HPDE6-E6E7 (cell line): ENCODE measurements around the gene DCST1.

Experiments used
- DNase-seq: peaks from one replicate; pipeline ENCODE4 v3.0.0; 2011; ENCODE audit warnings: missing footprints; ENCODE audit errors: extremely low spot score

Gene DCST1

GRCh38 chr1:155075535-155075934 is 41.9 kb downstream of the DCST1 start:
- DNase-seq, result no peak

GRCh38 chr1:155076371-155076770 is 42.7 kb downstream of the DCST1 start:
- DNase-seq, result no peak

DNA sequence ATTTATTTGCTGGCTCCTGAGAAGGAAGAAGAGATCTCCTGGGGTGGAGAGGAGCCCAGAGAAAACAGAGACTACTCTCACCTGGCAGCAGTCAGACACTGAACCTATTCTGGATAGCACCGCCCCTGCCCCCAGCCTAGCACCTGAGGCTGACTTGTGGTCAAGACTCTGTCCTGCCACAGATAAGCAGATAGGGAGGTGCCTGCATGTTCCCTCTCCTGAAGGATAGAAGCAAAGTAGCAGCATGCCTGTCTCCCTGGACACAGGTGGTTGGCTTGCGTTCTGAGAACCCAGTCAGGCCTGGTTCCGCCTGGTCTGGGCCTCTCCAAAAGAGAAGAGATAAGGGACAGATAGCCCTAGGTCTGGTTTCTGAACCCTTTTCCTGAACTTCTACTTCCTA is 43.7 kb downstream of the DCST1 start:
- no peak for DNase-seq

- no peak for DNase-seq
These were observed 44.3 kb downstream of the DCST1 start for GRCh38 chr1:155077758-155078445.

DNA sequence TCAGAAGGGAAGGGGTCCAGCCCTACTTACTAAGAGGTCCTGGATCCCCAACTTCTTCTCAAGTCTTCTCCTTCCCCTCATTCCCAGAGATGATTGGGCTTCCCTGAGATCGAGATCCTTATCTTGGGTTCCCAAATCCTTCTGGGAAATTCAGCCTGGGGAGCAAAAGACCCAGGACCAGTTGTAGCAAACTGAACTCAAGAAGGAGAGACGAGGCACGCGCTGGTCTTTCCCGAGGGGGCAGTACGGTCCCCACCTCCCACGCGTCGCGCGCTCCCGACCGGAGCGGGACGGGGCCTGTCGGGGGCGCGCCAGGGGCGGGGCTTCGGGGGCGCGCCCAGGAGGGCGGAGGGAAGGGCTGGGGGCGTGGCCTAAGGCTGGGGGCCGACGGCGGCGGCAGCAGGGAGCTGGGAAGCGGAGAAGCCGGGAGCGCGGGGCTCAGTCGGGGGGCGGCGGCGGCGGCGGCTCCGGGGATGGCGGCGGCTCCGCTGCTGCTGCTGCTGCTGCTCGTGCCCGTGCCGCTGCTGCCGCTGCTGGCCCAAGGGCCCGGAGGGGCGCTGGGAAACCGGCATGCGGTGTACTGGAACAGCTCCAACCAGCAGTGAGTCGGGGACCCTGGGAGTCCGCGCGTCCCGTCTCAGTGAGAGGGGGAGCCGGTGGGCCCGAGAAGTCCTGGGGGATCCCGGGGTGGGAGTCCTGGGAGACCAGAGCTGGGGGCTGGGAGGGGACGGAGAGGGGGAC is 45.0 kb downstream of the DCST1 start, which contains the start of gene EFNA3:
Gene EFNA3, plus strand, starts transcription at position 369 of the 741 bp plus-strand sequence. Its CDS starts 105 bp downstream, at position 474.
- peak; percentile 72 for DNase-seq

- no peak for DNase-seq
These were observed 45.5 kb downstream of the DCST1 start for GRCh38 chr1:155079210-155079486.

GRCh38 chr1:155079487-155080311 is 46.1 kb downstream of the DCST1 start:
- DNase-seq, result no peak

DNA sequence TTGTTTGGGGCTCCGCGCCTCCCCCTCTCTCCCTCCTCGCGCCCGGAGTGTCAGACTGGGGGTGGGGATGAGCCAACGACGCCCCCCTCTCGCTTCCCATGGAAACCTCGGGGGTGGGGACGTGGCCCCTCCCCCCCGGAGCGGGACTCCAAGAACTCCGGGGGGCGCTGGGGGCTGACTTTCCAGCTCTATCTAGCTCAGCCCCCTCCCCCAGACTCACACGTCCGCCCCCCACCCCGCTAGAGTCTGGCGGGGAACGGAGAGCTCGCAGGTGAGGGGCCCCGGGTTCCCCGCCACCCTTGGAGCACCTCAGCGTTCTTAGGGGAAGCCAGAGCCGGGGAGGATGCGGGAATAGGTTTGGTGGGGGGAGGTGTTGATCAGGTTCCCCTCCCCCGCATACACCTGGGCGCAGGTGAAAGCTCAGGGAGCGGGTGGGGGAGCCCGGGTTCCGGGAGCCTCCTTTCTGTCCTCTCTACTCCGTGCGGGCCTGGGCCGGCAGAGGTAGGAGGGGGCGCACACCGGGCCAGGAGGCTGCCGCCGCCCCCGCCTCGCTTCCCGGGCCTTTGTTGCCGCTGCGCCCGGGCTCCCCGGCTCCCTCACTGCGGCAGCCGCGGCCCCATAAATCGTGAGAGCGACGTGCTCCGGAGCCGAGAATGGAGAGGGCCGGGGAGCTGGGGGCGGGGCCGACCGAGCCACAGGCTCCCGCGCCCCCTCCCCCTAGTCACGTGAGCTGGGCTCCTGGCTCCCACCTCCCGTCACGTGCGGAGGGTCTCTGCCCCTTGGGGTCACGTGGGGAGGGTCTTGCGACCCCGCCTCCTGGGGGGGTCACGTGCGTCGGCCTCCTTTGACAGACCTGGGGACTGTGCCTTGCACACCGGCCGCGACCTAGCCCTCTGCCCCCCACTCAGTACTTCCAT is 46.9 kb downstream of the DCST1 start:
- no peak for DNase-seq

- DNase-seq, result no peak
These were observed 48.1 kb downstream of the DCST1 start for GRCh38 chr1:155081472-155082300.

- DNase-seq, result no peak
These were observed 48.9 kb downstream of the DCST1 start for GRCh38 chr1:155082301-155083051.

- no peak for DNase-seq
These were observed 49.5 kb downstream of the DCST1 start for GRCh38 chr1:155083052-155083541.

- no peak for DNase-seq
These were observed 50.5 kb downstream of the DCST1 start for GRCh38 chr1:155083865-155084721.

GRCh38 chr1:155084722-155085503 is 51.3 kb downstream of the DCST1 start:
- DNase-seq, result peak; percentile 88

DNA sequence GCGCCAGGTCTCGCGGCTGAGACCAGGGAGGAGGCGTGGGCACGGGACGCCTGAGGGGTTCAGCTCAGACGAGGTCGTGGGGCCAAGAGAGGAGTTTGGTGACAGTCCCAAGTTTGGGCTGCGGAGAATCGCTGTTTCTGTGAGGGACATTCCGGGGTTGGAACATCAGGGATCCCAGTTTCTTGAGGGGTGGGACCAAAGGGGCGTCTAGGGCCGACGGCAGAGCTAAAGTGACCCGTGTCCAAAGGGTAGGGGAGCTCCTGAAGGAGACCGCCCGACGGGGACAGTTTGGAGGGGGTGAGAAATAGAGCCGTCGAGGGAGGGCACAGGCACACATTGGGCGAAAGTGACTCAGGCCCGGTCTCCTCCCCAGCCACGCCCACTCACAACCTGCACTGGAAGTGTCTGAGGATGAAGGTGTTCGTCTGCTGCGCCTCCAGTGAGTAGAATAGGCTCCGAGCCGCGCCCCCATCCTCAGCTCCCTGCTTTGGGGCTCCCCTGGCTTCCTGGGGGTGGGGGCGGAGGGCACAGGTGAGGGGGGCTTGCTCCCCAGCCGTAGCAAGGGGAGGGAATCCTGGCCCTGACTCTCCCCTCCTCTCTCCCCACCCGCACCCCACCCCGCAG is 52.0 kb downstream of the DCST1 start:
- DNase-seq, result peak; percentile 68

DNA sequence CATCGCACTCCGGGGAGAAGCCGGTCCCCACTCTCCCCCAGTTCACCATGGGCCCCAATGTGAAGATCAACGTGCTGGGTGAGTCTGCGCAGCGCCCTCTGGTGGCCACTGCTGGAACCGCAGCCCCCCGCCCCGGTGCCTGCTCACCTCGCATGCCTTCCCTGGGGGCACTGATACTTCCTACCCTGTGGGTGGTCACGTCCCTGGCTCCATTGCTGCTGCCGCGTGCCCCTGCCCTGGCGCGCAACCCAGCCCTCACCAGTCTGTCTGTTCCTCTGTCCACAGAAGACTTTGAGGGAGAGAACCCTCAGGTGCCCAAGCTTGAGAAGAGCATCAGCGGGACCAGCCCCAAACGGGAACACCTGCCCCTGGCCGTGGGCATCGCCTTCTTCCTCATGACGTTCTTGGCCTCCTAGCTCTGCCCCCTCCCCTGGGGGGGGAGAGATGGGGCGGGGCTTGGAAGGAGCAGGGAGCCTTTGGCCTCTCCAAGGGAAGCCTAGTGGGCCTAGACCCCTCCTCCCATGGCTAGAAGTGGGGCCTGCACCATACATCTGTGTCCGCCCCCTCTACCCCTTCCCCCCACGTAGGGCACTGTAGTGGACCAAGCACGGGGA is 52.6 kb downstream of the DCST1 start:
- DNase-seq, result peak; percentile 67

- DNase-seq, result no peak
These were observed 53.4 kb downstream of the DCST1 start for GRCh38 chr1:155086856-155087535.
